OCI-LY7 (cell line): ENCODE results near the gene AKAP11.

Source experiments
- CTCF ChIP-seq: fragments of 200-600 bp; sonication (generic); conservative IDR thresholded peaks from 2 replicates; pipeline ENCODE4 v1.5.1; 2014; ENCODE audit warnings: mild to moderate bottlenecking, antibody characterized with exemption, low read length, moderate library complexity, mixed read lengths
- EZH2phosphoT487 ChIP-seq: fragments of 200-600 bp; sonication (generic); IDR thresholded peaks from 2 replicates; pipeline ENCODE4 v1.6.1; 2018; ENCODE audit warnings: low read depth, borderline replicate concordance, mild to moderate bottlenecking, mixed run types, antibody characterized with exemption, low read length, moderate library complexity, mixed read lengths

GRCh38 chr13:42274386-42275097 is 2.6 kb downstream of the AKAP11 start:
- TF ChIP-seq CTCF (no peak), EZH2phosphoT487 (no peak)
